ENCODE measurements around the gene LMO2. TPM values are rescaled to one million over a fixed set of nuclear protein-coding genes. Genes with fewer than 3 reads are reported as not detected.

Gene LMO2
- total and polyA plus RNA-seq, 4 donors: 25.5 to 72.4 (median 51.3) TPM

- intact Hi-C loops (cut with DNase I): loop anchor here in 1 of 2 donors (5.0 kb wide), 1 partner anchor 35 kb away; no protein-coding TSS in a partner anchor
- Histone ChIP-seq H3K4me1 (ENCODE audit: control insufficient read depth in 1 of 2, insufficient read depth in 2 of 2, low read length in 2 of 2) (no peaks in the 10 kb centered on the region), H3K27me3 (ENCODE audit: control insufficient read depth in 1 of 2, insufficient read depth in 2 of 2, low read length in 1 of 2) (no peaks in the 10 kb centered on the region), H3K36me3 (ENCODE audit: control insufficient read depth in 1 of 2, insufficient read depth in 2 of 2, low read length in 1 of 2) (no peaks in the 10 kb centered on the region), H3K4me3 (ENCODE audit: low read length in 2 of 2) (no peak overlapping the region), H3K27ac (ENCODE audit: low read depth in 1 of 2, low read length in 2 of 2) (no peak overlapping the region), H3K9me3 (ENCODE audit: control insufficient read depth, low read length) (no peaks in the 10 kb centered on the region)
- ATAC-seq (ENCODE audit: low FRiP score): no peak
- DNase-seq: no peak
- WGBS, 2 donors: 92 to 99% methylated on average over 2 of the region's 2 CpGs
These were observed 5.0 kb upstream of the LMO2 start for GRCh38 chr11:33896911-33897310.

GRCh38 chr11:33895752-33896137, 3.9 kb upstream of the LMO2 start:
- Histone ChIP-seq H3K27me3 (ENCODE audit: control insufficient read depth in 1 of 2, insufficient read depth in 2 of 2, low read length in 1 of 2) (no peaks in the 10 kb centered on the region), H3K27ac (ENCODE audit: low read depth in 1 of 2, low read length in 2 of 2) (no peak overlapping the region), H3K9me3 (ENCODE audit: control insufficient read depth, low read length) (no peaks in the 10 kb centered on the region), H3K4me3 (ENCODE audit: low read length in 2 of 2) (no peak overlapping the region), H3K36me3 (ENCODE audit: control insufficient read depth in 1 of 2, insufficient read depth in 2 of 2, low read length in 1 of 2) (no peaks in the 10 kb centered on the region), H3K4me1 (ENCODE audit: control insufficient read depth in 1 of 2, insufficient read depth in 2 of 2, low read length in 2 of 2) (no peaks in the 10 kb centered on the region)
- ATAC-seq (ENCODE audit: low FRiP score) (no peak), DNase-seq (no peak)
- intact Hi-C loops (cut with DNase I): loop anchor here in 1 of 2 donors (5.0 kb wide), 1 partner anchor 37 kb away; no protein-coding TSS in a partner anchor
- WGBS, 2 donors: 96 to 98% methylated on average over 2 of the region's 2 CpGs

GRCh38 chr11:33894398-33894746, 2.5 kb upstream of the LMO2 start:
- H3K27me3 ChIP-seq (ENCODE audit: control insufficient read depth in 1 of 2, insufficient read depth in 2 of 2, low read length in 1 of 2): no peaks in the 10 kb centered on the region
- 92 to 96% methylated on average over 4 of the region's 4 CpGs for WGBS, 2 donors

GRCh38 chr11:33893711-33894397, 2.0 kb upstream of the LMO2 start:
- WGBS, 2 donors: 76 to 81% methylated on average over 14 of the region's 14 CpGs
- DNase-seq (no peak), ATAC-seq (ENCODE audit: low FRiP score) (peak; percentile 34)
- Histone ChIP-seq H3K27ac (ENCODE audit: low read depth in 1 of 2, low read length in 2 of 2) (no peak overlapping the region), H3K27me3 (ENCODE audit: control insufficient read depth in 1 of 2, insufficient read depth in 2 of 2, low read length in 1 of 2) (no peaks in the 10 kb centered on the region), H3K36me3 (ENCODE audit: control insufficient read depth in 1 of 2, insufficient read depth in 2 of 2, low read length in 1 of 2) (no peaks in the 10 kb centered on the region), H3K4me1 (ENCODE audit: control insufficient read depth in 1 of 2, insufficient read depth in 2 of 2, low read length in 2 of 2) (no peaks in the 10 kb centered on the region), H3K4me3 (ENCODE audit: low read length in 2 of 2) (no peak overlapping the region), H3K9me3 (ENCODE audit: control insufficient read depth, low read length) (no peaks in the 10 kb centered on the region)
- intact Hi-C loops (cut with DNase I): no loop called here

More at GRCh38 chr11:33894398-33894746, 2.5 kb upstream of the LMO2 start:
- intact Hi-C loops (cut with DNase I): no loop called here
- DNase-seq: no peak
- no peak overlapping the region for H3K4me3 ChIP-seq (ENCODE audit: low read length in 2 of 2)
- no peaks in the 10 kb centered on the region for H3K9me3 ChIP-seq (ENCODE audit: control insufficient read depth, low read length)
- no peak overlapping the region for H3K27ac ChIP-seq (ENCODE audit: low read depth in 1 of 2, low read length in 2 of 2)
- ATAC-seq (ENCODE audit: low FRiP score): no peak
- no peaks in the 10 kb centered on the region for H3K4me1 ChIP-seq (ENCODE audit: control insufficient read depth in 1 of 2, insufficient read depth in 2 of 2, low read length in 2 of 2)
- no peaks in the 10 kb centered on the region for H3K36me3 ChIP-seq (ENCODE audit: control insufficient read depth in 1 of 2, insufficient read depth in 2 of 2, low read length in 1 of 2)

GRCh38 chr11:33892906-33893594, 1.2 kb upstream of the LMO2 start:
- Histone ChIP-seq H3K27ac (ENCODE audit: low read depth in 1 of 2, low read length in 2 of 2) (no peak overlapping the region), H3K4me3 (ENCODE audit: low read length in 2 of 2) (no peak overlapping the region), H3K27me3 (ENCODE audit: control insufficient read depth in 1 of 2, insufficient read depth in 2 of 2, low read length in 1 of 2) (no peaks in the 10 kb centered on the region), H3K4me1 (ENCODE audit: control insufficient read depth in 1 of 2, insufficient read depth in 2 of 2, low read length in 2 of 2) (no peaks in the 10 kb centered on the region), H3K36me3 (ENCODE audit: control insufficient read depth in 1 of 2, insufficient read depth in 2 of 2, low read length in 1 of 2) (no peaks in the 10 kb centered on the region), H3K9me3 (ENCODE audit: control insufficient read depth, low read length) (no peaks in the 10 kb centered on the region)
- ATAC-seq (ENCODE audit: low FRiP score): no peak
- WGBS, 2 donors: 77 to 87% methylated on average over 11 of the region's 11 CpGs
- no peak for DNase-seq
- intact Hi-C loops (cut with DNase I): no loop called here

GRCh38 chr11:33889821-33890378, 2.0 kb downstream of the LMO2 start:
- ATAC-seq (ENCODE audit: low FRiP score) (no peak), DNase-seq (no peak)
- intact Hi-C loops (cut with DNase I): no loop called here
- no peaks in the 10 kb centered on the region for H3K27me3 ChIP-seq (ENCODE audit: control insufficient read depth in 1 of 2, insufficient read depth in 2 of 2, low read length in 1 of 2)
- 94 to 95% methylated on average over 3 of the region's 3 CpGs for WGBS, 2 donors
- no peaks in the 10 kb centered on the region for H3K4me1 ChIP-seq (ENCODE audit: control insufficient read depth in 1 of 2, insufficient read depth in 2 of 2, low read length in 2 of 2)
- no peaks in the 10 kb centered on the region for H3K36me3 ChIP-seq (ENCODE audit: control insufficient read depth in 1 of 2, insufficient read depth in 2 of 2, low read length in 1 of 2)
- H3K9me3 ChIP-seq (ENCODE audit: control insufficient read depth, low read length): no peaks in the 10 kb centered on the region
- H3K27ac ChIP-seq (ENCODE audit: low read depth in 1 of 2, low read length in 2 of 2): no peak overlapping the region
- H3K4me3 ChIP-seq (ENCODE audit: low read length in 2 of 2): no peak overlapping the region

GRCh38 chr11:33889296-33889695, 2.6 kb downstream of the LMO2 start:
- Histone ChIP-seq H3K27ac (ENCODE audit: low read depth in 1 of 2, low read length in 2 of 2) (no peak overlapping the region), H3K4me1 (ENCODE audit: control insufficient read depth in 1 of 2, insufficient read depth in 2 of 2, low read length in 2 of 2) (no peaks in the 10 kb centered on the region), H3K27me3 (ENCODE audit: control insufficient read depth in 1 of 2, insufficient read depth in 2 of 2, low read length in 1 of 2) (no peaks in the 10 kb centered on the region), H3K9me3 (ENCODE audit: control insufficient read depth, low read length) (no peaks in the 10 kb centered on the region), H3K36me3 (ENCODE audit: control insufficient read depth in 1 of 2, insufficient read depth in 2 of 2, low read length in 1 of 2) (no peaks in the 10 kb centered on the region), H3K4me3 (ENCODE audit: low read length in 2 of 2) (no peak overlapping the region)
- ATAC-seq (ENCODE audit: low FRiP score): no peak
- DNase-seq: no peak
- intact Hi-C loops (cut with DNase I): no loop called here
- 90 to 92% methylated on average over 6 of the region's 6 CpGs for WGBS, 2 donors

- WGBS, 2 donors: 90 to 92% methylated on average over 5 of the region's 5 CpGs
These were observed 4.0 kb downstream of the LMO2 start for GRCh38 chr11:33887886-33888285.

More at GRCh38 chr11:33887886-33888285, 4.0 kb downstream of the LMO2 start:
- intact Hi-C loops (cut with DNase I): no loop called here
- ATAC-seq (ENCODE audit: low FRiP score) (no peak), DNase-seq (no peak)
- no peak overlapping the region for H3K27ac ChIP-seq (ENCODE audit: low read depth in 1 of 2, low read length in 2 of 2)
- no peaks in the 10 kb centered on the region for H3K36me3 ChIP-seq (ENCODE audit: control insufficient read depth in 1 of 2, insufficient read depth in 2 of 2, low read length in 1 of 2)
- no peak overlapping the region for H3K4me3 ChIP-seq (ENCODE audit: low read length in 2 of 2)
- H3K4me1 ChIP-seq (ENCODE audit: control insufficient read depth in 1 of 2, insufficient read depth in 2 of 2, low read length in 2 of 2): no peaks in the 10 kb centered on the region
- H3K9me3 ChIP-seq (ENCODE audit: control insufficient read depth, low read length): no peaks in the 10 kb centered on the region
- no peaks in the 10 kb centered on the region for H3K27me3 ChIP-seq (ENCODE audit: control insufficient read depth in 1 of 2, insufficient read depth in 2 of 2, low read length in 1 of 2)
